ENCODE data around the gene TRPM5.
"Not testable (repeated sequence)": the region's sequence is repeated elsewhere in the genome, so short reads cannot be mapped to it uniquely, and the experiment has no call there.

Gene TRPM5

DNA sequence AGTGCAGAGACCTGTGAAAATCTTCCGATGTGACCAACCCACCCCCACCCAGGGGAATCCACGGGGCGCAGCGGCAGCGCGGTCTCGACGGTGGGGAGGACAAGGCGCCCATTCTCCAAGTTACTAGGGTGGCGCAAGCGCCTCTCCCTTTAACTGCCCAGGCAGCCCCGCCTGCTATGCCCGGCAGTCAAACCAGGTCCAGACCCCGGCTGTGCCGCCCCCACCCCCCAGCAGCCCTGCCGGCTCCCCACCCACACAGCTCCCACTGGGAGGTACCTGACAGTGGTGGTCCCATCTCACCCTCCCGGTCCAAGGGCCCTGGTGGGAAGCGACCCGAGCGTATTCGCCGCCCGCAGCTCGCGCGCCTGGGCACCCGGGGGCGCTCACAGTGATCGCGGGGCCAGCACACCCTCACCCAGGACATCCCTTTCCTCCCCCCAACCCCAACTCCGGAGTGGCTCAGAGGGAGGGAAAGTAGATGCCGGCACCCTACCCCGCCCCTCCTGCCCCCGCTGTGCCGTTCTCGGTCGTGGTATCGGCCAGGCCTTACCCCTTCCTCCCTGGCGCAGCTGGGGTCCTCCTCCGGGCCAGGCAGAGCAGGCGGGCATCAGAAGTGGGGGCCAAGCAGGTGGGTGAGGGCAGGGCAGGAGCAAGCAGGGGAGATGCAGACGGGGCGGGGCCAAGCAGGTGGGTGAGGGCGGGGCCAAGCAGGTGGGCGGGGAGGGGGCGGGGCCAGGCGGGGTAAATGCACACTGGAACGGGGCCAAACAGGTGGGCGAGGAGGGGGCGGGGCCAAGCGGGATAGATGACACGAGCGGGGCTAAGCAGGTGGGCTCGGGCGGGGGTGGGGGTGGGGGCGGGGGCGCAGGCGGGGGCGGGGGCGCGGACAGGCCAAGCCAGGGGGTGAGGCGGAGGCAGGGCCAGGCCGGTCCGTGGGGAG, at the start of gene TRPM5:
Gene TRPM5, minus strand, starts transcription at position 634 of the 940 bp plus-strand sequence. CDS start 21,478 bp downstream, outside the sequence.
- Histone ChIP-seq H3K9me3 (no peaks in the 10 kb centered on the region), H3K4me3 (peak within 1 kb of the TSS; percentile 29), H3K36me3 (replicated peaks) (no peaks in the 10 kb centered on the region), H3K27me3 (ENCODE audit: low read depth) (0 out of 2 replicates have a peak, but pooled peaks cover 3% of the 10 kb centered on the region), H3K4me1 (no peaks in the 10 kb centered on the region)
- in situ Hi-C loops (cut with MboI; ENCODE audit: low sequenced_read_pairs) = no loop called here
- no peak for DNase-seq (ENCODE audit: low spot score in 2 of 2)

- DNase-seq (ENCODE audit: low spot score in 2 of 2) = no peak
- H3K27me3 ChIP-seq (ENCODE audit: low read depth) = no peaks in the 10 kb centered on the region
- in situ Hi-C loops (cut with MboI; ENCODE audit: low sequenced_read_pairs) = no loop called here
- H3K36me3 ChIP-seq (replicated peaks) = no peaks in the 10 kb centered on the region
- H3K4me3 ChIP-seq = no peak overlapping the region
- no peaks in the 10 kb centered on the region for H3K4me1 ChIP-seq
- peaks cover 6% of the 10 kb centered on the region; the same call in 1 of the 2 replicates for H3K9me3 ChIP-seq
Observed at GRCh38 chr11:2489083-2489482, 44.8 kb upstream of the TRPM5 start.

GRCh38 chr11:2488004-2488403, 43.7 kb upstream of the TRPM5 start:
- H3K4me3 ChIP-seq = no peak overlapping the region
- no peaks in the 10 kb centered on the region for H3K4me1 ChIP-seq
- DNase-seq (ENCODE audit: low spot score in 2 of 2) = no peak
- H3K9me3 ChIP-seq = peaks cover 6% of the 10 kb centered on the region; the same call in 1 of the 2 replicates
- H3K36me3 ChIP-seq (replicated peaks) = no peaks in the 10 kb centered on the region
- no peaks in the 10 kb centered on the region for H3K27me3 ChIP-seq (ENCODE audit: low read depth)
- in situ Hi-C loops (cut with MboI; ENCODE audit: low sequenced_read_pairs) = no loop called here

DNA sequence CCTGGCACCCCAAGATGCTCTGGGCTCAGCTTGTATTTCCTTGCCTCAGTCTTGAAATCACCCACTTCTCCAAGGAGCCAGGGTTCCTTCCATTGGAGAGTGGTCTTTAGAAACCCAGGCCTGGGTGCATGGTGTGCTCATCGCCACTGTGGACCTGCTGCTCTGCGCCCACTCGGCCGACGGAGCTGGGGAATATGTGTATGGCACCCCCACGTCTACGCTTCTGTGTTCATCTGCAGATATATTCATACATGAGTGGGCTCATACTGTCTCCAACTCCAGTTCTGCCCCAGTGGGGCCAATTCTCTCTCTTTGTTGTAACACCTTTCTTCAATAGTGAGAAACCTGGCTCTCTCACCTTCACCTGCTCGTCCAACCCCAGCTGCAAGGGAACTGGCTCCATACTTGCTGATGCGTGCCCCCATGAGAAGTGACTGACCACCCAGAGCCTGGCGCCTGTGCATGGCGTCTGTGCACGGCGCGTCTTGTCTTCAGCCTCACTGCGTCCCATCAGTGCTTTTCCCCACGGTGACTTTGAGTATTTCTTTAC, 40.3 kb upstream of the TRPM5 start:
- H3K36me3 ChIP-seq (replicated peaks) = no peaks in the 10 kb centered on the region
- no peak overlapping the region for H3K4me3 ChIP-seq
- DNase-seq (ENCODE audit: low spot score in 2 of 2) = no peak
- no peaks in the 10 kb centered on the region for H3K27me3 ChIP-seq (ENCODE audit: low read depth)
- in situ Hi-C loops (cut with MboI; ENCODE audit: low sequenced_read_pairs) = no loop called here
- peaks cover 6% of the 10 kb centered on the region; the same call in 1 of the 2 replicates for H3K9me3 ChIP-seq
- H3K4me1 ChIP-seq = no peaks in the 10 kb centered on the region

- no peaks in the 10 kb centered on the region for H3K36me3 ChIP-seq (replicated peaks)
- no peaks in the 10 kb centered on the region for H3K27me3 ChIP-seq (ENCODE audit: low read depth)
- H3K4me3 ChIP-seq = no peak overlapping the region
- in situ Hi-C loops (cut with MboI; ENCODE audit: low sequenced_read_pairs) = no loop called here
- DNase-seq (ENCODE audit: low spot score in 2 of 2) = no peak
- no peaks in the 10 kb centered on the region for H3K4me1 ChIP-seq
- peaks cover 8% of the 10 kb centered on the region; the same call in 1 of the 2 replicates for H3K9me3 ChIP-seq
Observed at GRCh38 chr11:2483426-2483825, 39.1 kb upstream of the TRPM5 start.

DNA sequence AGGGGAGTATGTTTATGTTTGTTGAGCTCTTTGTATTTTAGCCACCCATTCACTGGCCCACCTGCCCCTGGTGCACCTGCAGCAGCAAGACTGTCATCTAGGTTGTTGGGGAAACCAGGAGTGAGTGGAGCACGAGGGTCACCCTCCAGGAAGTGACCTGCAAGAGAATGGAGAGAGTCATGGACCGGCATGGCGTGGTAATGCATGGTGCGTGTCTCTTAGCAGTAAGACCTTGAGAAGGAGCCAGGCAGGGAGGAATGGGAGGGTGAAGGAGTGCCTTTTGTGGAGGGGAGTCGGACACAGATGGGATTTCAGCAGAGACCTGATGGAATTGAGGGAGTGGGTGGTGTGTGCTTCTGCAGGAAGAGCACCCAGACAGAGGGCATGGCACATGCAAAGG, 38.4 kb upstream of the TRPM5 start:
- DNase-seq (ENCODE audit: low spot score in 2 of 2) = no peak
- Histone ChIP-seq H3K4me3 (no peak overlapping the region), H3K4me1 (no peaks in the 10 kb centered on the region), H3K27me3 (ENCODE audit: low read depth) (no peaks in the 10 kb centered on the region), H3K9me3 (peaks cover 3% of the 10 kb centered on the region; the same call in 1 of the 2 replicates), H3K36me3 (replicated peaks) (no peaks in the 10 kb centered on the region)
- in situ Hi-C loops (cut with MboI; ENCODE audit: low sequenced_read_pairs) = no loop called here

GRCh38 chr11:2482204-2482603, 37.9 kb upstream of the TRPM5 start:
- in situ Hi-C loops (cut with MboI; ENCODE audit: low sequenced_read_pairs) = no loop called here
- no peak for DNase-seq (ENCODE audit: low spot score in 2 of 2)
- Histone ChIP-seq H3K27me3 (ENCODE audit: low read depth) (no peaks in the 10 kb centered on the region), H3K9me3 (0 out of 2 replicates have a peak, but pooled peaks cover 2% of the 10 kb centered on the region), H3K4me1 (no peaks in the 10 kb centered on the region), H3K4me3 (no peak overlapping the region), H3K36me3 (replicated peaks) (no peaks in the 10 kb centered on the region)

GRCh38 chr11:2481253-2481652, 36.9 kb upstream of the TRPM5 start:
- Histone ChIP-seq H3K4me3 (no peak overlapping the region), H3K36me3 (replicated peaks) (no peaks in the 10 kb centered on the region), H3K27me3 (ENCODE audit: low read depth) (no peaks in the 10 kb centered on the region), H3K4me1 (no peaks in the 10 kb centered on the region), H3K9me3 (peaks cover 2% of the 10 kb centered on the region; the same call in 1 of the 2 replicates)
- in situ Hi-C loops (cut with MboI; ENCODE audit: low sequenced_read_pairs) = no loop called here
- DNase-seq (ENCODE audit: low spot score in 2 of 2) = no peak

- Histone ChIP-seq H3K9me3 (peaks cover 2% of the 10 kb centered on the region; the same call in 1 of the 2 replicates), H3K4me3 (no peak overlapping the region), H3K36me3 (replicated peaks) (no peaks in the 10 kb centered on the region), H3K27me3 (ENCODE audit: low read depth) (no peaks in the 10 kb centered on the region), H3K4me1 (no peaks in the 10 kb centered on the region)
- DNase-seq (ENCODE audit: low spot score in 2 of 2) = no peak
- in situ Hi-C loops (cut with MboI; ENCODE audit: low sequenced_read_pairs) = no loop called here
Observed at GRCh38 chr11:2480874-2481220, 36.5 kb upstream of the TRPM5 start.

DNA sequence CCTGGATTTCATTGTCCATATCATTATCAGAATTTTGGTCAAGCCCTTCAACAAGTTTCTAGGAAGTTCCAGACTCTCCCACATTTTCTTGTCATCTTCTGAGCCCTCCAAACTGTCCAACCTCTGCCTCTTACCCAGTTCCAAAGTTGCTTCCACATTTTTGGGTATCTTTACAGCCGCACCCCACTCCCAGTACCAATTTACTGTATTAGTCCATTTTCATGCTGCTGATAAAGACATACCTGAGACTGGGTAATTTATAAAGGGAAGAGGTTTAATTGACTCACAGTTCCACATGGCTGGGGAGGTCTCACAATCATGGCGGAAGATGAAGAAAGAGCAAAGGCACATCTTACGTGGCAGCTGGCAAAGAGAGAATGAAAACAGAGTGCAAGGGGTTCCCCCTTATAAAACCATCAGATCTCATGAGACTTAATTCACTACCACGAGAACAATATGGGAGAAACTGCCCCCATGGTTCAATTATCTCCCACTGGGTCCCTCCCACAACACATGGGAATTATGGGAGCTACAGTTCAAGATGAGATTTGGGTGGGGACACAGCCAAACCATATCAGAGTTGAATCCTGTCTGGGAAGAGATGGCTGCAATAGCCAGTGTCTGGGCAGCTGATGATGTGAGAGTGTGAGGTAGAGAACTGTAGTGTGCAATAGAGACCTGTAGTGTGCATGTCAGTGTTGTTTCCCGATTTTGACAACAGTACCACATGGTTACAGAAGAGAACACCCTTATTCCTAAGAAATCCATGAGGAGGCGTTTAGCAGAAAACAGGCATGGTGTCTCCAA, 36.0 kb upstream of the TRPM5 start:
- in situ Hi-C loops (cut with MboI; ENCODE audit: low sequenced_read_pairs); H3K9me3 ChIP-seq; H3K36me3 ChIP-seq (replicated peaks); H3K27me3 ChIP-seq (ENCODE audit: low read depth); DNase-seq (ENCODE audit: low spot score in 2 of 2); H3K4me1 ChIP-seq; H3K4me3 ChIP-seq: not testable (repeated sequence)

DNA sequence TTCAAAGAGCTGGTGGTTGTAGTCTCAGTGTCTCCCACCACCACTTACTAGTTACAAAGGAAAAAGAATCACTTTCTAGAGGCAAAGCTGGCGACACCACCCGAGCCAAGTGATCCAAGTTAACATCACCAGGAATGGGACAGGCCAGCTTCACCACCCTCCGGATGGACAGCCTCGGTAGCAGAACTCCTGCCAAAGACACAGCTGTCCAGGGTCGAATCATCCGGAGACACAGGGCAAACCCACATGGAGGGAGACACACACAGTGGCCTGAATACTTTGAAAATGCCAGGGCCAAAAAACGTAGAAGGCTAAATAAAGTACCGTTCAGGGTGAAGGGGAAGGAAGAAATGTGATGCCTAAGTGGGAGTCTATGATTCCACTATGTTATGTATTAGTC, 33.6 kb upstream of the TRPM5 start:
- Histone ChIP-seq H3K36me3 (replicated peaks) (no peaks in the 10 kb centered on the region), H3K4me3 (no peak overlapping the region), H3K27me3 (ENCODE audit: low read depth) (no peaks in the 10 kb centered on the region), H3K4me1 (no peaks in the 10 kb centered on the region), H3K9me3 (peaks cover 2% of the 10 kb centered on the region; the same call in 1 of the 2 replicates)
- DNase-seq (ENCODE audit: low spot score in 2 of 2) = no peak
- in situ Hi-C loops (cut with MboI; ENCODE audit: low sequenced_read_pairs) = no loop called here

DNA sequence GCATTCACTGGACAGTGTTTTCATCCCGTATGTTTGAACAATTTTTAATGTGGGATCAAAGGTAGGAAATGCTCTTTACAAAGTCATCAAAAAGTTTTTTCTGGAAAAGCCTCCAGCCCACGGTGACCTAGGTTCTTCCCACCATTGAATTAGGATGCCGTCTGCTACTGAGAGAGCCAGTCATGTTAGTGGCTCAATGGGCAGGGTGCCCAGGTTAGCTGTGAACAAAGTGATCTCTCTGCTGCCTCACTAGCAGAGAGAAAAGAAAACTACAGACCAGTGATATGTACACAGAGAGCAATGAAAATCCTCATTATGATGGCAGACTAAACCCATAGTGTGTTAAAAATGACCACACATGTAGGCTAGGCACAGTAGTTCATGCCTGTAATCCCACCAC, 32.9 kb upstream of the TRPM5 start:
- DNase-seq (ENCODE audit: low spot score in 2 of 2) = no peak
- Histone ChIP-seq H3K4me1 (no peaks in the 10 kb centered on the region), H3K36me3 (replicated peaks) (no peaks in the 10 kb centered on the region), H3K9me3 (peaks cover 2% of the 10 kb centered on the region; the same call in 1 of the 2 replicates), H3K27me3 (ENCODE audit: low read depth) (no peaks in the 10 kb centered on the region), H3K4me3 (no peak overlapping the region)
- in situ Hi-C loops (cut with MboI; ENCODE audit: low sequenced_read_pairs) = no loop called here

- DNase-seq (ENCODE audit: low spot score in 2 of 2) = no peak
- Histone ChIP-seq H3K36me3 (replicated peaks) (no peaks in the 10 kb centered on the region), H3K27me3 (ENCODE audit: low read depth) (no peaks in the 10 kb centered on the region), H3K4me3 (no peak overlapping the region), H3K9me3 (peaks cover 2% of the 10 kb centered on the region; the same call in 1 of the 2 replicates), H3K4me1 (no peaks in the 10 kb centered on the region)
- in situ Hi-C loops (cut with MboI; ENCODE audit: low sequenced_read_pairs) = no loop called here
Observed at GRCh38 chr11:2475136-2475918, 31.0 kb upstream of the TRPM5 start.

Measured in HAP-1 (cell line).